H1 (cell line): ENCODE results near the gene FKTN. TPM values are rescaled to one million over a fixed set of nuclear protein-coding genes. Genes with fewer than 3 reads are reported as not detected.

Experiments
- ASH2L ChIP-seq: fragments of 200-600, 300-600 bp; sonication (generic); IDR thresholded peaks from one replicate; pipeline ENCODE4 v1.7.1; 2017; ENCODE audit warnings: low read length
- CREB1 ChIP-seq: IDR thresholded peaks from 2 replicates; pipeline ENCODE4 v1.6.1; 2012; ENCODE audit warnings: inconsistent platforms
- HDAC2 ChIP-seq, 2 experiments: fragments of 300-600 bp in 1 of 2; sonication (generic) in 1 of 2; IDR thresholded peaks; 2 replicates each; pipeline ENCODE4 v1.6.1; 2011 to 2012; ENCODE audit warnings: low read depth in 2 of 2, low read length in 2 of 2, mild to moderate bottlenecking in 2 of 2, moderate library complexity in 2 of 2, borderline replicate concordance in 1 of 2, inconsistent platforms in 1 of 2
- HDAC6 ChIP-seq: IDR thresholded peaks from one replicate; pipeline ENCODE4 v1.7.1; 2012; ENCODE audit warnings: low read depth, mild to moderate bottlenecking, inconsistent platforms, low read length, moderate library complexity
- JUND ChIP-seq: IDR thresholded peaks from 2 replicates; pipeline ENCODE4 v1.6.1; 2011; ENCODE audit warnings: mild to moderate bottlenecking, improper control_type of control experiment, low read length
- TAF1 ChIP-seq: IDR thresholded peaks from 2 replicates; pipeline ENCODE4 v1.6.1; 2011; ENCODE audit warnings: mild to moderate bottlenecking, low read depth, low read length
- TAF7 ChIP-seq: optimal IDR thresholded peaks from 2 replicates; pipeline ENCODE3; 2011; ENCODE audit warnings: low read depth, mild to moderate bottlenecking, inconsistent platforms, low read length, moderate library complexity, borderline replicate concordance
- TCF12 ChIP-seq: IDR thresholded peaks from 2 replicates; pipeline ENCODE4 v1.6.1; 2011; ENCODE audit warnings: low read depth, mild to moderate bottlenecking, low read length
- polyA plus RNA-seq, 7 experiments: library from polyadenylated mRNA; depleted of rRNA in 3 of 7; stranded (reverse) in 5 of 7; unstranded in 2 of 7; fragments of >200 nt in 5 of 7; fragments of 200-250 nt in 2 of 7; gene quantifications; 1 replicate in 5 of 7; 2 replicates in 1 of 7; 4 replicates in 1 of 7; pipeline versions ENCODE4 v1.2.1 to v1.2.3, GENCODE V29; 2011 to 2013; ENCODE audit warnings: missing spikeins in 2 of 7, mixed read lengths in 2 of 7
- total RNA-seq: library from RNA; stranded (reverse); fragmentation: NEBNext Ultra II Directional; extraction: Animal tissue kit (Norgen Biotek cat#: 25700); gene quantifications from 2 replicates; pipeline ENCODE4 v1.2.1, GENCODE V29; 2021
- TF ChIP-seq, protein P1 (sequence below): fragments of 300-600 bp; sonication (generic); IDR thresholded peaks from 2 replicates; pipeline ENCODE4 v1.7.1; 2012; ENCODE audit warnings: low read length, moderate library complexity, mild to moderate bottlenecking, inconsistent platforms; ENCODE audit not compliant: insufficient replicate concordance
- TF ChIP-seq, protein P2 (sequence below): IDR thresholded peaks from 2 replicates; pipeline ENCODE4 v1.6.1; 2012; ENCODE audit warnings: inconsistent platforms

Gene FKTN
- total and polyA plus RNA-seq, 2 of the 8 experiments (the other 6 are each of a cell fraction or from before 2014, with no cell fraction given): 2.7 to 13.4 TPM

DNA sequence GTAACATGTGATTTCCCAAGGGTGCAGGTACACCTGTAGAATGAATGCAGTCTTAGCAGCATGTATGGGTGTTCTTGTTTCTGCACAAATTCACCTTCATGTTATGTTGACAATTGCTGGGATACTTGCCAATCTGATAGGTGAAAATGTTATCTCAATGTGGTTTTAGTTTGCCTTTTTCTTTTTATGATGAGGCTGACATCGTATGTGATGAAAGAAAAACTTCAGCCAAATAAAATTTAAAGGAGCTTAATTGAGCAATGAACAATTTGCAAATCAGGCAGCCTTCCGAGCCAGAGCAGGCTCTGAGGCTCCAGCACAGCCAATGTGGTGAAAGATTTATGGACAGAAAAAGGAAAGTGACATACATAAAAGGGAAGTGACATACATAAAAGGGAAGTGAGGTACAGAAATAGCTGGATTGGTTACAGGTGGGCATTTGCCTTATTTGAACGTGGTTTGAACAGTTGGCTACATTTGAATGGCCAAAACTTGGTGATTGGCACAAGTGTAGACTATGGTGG is 114.8 kb downstream of the FKTN start (continued):
- TF ChIP-seq, protein P1, sequence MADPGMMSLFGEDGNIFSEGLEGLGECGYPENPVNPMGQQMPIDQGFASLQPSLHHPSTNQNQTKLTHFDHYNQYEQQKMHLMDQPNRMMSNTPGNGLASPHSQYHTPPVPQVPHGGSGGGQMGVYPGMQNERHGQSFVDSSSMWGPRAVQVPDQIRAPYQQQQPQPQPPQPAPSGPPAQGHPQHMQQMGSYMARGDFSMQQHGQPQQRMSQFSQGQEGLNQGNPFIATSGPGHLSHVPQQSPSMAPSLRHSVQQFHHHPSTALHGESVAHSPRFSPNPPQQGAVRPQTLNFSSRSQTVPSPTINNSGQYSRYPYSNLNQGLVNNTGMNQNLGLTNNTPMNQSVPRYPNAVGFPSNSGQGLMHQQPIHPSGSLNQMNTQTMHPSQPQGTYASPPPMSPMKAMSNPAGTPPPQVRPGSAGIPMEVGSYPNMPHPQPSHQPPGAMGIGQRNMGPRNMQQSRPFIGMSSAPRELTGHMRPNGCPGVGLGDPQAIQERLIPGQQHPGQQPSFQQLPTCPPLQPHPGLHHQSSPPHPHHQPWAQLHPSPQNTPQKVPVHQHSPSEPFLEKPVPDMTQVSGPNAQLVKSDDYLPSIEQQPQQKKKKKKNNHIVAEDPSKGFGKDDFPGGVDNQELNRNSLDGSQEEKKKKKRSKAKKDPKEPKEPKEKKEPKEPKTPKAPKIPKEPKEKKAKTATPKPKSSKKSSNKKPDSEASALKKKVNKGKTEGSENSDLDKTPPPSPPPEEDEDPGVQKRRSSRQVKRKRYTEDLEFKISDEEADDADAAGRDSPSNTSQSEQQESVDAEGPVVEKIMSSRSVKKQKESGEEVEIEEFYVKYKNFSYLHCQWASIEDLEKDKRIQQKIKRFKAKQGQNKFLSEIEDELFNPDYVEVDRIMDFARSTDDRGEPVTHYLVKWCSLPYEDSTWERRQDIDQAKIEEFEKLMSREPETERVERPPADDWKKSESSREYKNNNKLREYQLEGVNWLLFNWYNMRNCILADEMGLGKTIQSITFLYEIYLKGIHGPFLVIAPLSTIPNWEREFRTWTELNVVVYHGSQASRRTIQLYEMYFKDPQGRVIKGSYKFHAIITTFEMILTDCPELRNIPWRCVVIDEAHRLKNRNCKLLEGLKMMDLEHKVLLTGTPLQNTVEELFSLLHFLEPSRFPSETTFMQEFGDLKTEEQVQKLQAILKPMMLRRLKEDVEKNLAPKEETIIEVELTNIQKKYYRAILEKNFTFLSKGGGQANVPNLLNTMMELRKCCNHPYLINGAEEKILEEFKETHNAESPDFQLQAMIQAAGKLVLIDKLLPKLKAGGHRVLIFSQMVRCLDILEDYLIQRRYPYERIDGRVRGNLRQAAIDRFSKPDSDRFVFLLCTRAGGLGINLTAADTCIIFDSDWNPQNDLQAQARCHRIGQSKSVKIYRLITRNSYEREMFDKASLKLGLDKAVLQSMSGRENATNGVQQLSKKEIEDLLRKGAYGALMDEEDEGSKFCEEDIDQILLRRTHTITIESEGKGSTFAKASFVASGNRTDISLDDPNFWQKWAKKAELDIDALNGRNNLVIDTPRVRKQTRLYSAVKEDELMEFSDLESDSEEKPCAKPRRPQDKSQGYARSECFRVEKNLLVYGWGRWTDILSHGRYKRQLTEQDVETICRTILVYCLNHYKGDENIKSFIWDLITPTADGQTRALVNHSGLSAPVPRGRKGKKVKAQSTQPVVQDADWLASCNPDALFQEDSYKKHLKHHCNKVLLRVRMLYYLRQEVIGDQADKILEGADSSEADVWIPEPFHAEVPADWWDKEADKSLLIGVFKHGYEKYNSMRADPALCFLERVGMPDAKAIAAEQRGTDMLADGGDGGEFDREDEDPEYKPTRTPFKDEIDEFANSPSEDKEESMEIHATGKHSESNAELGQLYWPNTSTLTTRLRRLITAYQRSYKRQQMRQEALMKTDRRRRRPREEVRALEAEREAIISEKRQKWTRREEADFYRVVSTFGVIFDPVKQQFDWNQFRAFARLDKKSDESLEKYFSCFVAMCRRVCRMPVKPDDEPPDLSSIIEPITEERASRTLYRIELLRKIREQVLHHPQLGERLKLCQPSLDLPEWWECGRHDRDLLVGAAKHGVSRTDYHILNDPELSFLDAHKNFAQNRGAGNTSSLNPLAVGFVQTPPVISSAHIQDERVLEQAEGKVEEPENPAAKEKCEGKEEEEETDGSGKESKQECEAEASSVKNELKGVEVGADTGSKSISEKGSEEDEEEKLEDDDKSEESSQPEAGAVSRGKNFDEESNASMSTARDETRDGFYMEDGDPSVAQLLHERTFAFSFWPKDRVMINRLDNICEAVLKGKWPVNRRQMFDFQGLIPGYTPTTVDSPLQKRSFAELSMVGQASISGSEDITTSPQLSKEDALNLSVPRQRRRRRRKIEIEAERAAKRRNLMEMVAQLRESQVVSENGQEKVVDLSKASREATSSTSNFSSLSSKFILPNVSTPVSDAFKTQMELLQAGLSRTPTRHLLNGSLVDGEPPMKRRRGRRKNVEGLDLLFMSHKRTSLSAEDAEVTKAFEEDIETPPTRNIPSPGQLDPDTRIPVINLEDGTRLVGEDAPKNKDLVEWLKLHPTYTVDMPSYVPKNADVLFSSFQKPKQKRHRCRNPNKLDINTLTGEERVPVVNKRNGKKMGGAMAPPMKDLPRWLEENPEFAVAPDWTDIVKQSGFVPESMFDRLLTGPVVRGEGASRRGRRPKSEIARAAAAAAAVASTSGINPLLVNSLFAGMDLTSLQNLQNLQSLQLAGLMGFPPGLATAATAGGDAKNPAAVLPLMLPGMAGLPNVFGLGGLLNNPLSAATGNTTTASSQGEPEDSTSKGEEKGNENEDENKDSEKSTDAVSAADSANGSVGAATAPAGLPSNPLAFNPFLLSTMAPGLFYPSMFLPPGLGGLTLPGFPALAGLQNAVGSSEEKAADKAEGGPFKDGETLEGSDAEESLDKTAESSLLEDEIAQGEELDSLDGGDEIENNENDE: no peak
- no peak for TF ChIP-seq HDAC2 (IDR thresholded peaks at IDR 0.05; ENCODE audit: borderline replicate concordance in 1 of 2, low read depth in 2 of 2, low read length in 2 of 2)
- no peak for TF ChIP-seq HDAC6
- no peak for TF ChIP-seq JUND
- TF ChIP-seq TAF1: no peak
- TF ChIP-seq TAF7: no peak
- TF ChIP-seq, protein P2, sequence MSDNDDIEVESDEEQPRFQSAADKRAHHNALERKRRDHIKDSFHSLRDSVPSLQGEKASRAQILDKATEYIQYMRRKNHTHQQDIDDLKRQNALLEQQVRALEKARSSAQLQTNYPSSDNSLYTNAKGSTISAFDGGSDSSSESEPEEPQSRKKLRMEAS: no peak
- TF ChIP-seq ASH2L: no peak
- no peak for TF ChIP-seq CREB1
- TF ChIP-seq TCF12: no peak
- TF ChIP-seq, all 59 proteins: peak for 0
